OCI-LY7 (cell line): ENCODE results near the gene CTSE. TPM values are rescaled to one million over a fixed set of nuclear protein-coding genes. Genes with fewer than 3 reads are reported as not detected.

Experiments
- BruUV-seq: library from RNA; stranded (reverse); fragments of 400-500 nt; replicated peaks from 2 replicates; lab custom pipeline; 2021; lab: Mats Ljungman, UMichigan
- CTCF ChIA-PET: fragments of 300-600 bp; sonication (Branson Sonifier 250); formaldehyde crosslinking; loops from one replicate; lab custom pipeline; 2022; ENCODE audit warnings: antibody characterized with exemption; ENCODE audit not compliant: unreplicated experiment; lab: Charles Lee
- POLR2A ChIA-PET: fragments of 300-600 bp; sonication (Branson Sonifier 250); formaldehyde crosslinking; loops from one replicate; lab custom pipeline; 2022; ENCODE audit warnings: antibody characterized with exemption; lab: Charles Lee
- DNase-seq: peaks from one replicate; pipeline ENCODE4 v3.0.0-alpha.2; 2015; ENCODE audit warnings: low spot score
- H2AFZ ChIP-seq: fragments of 200-600 bp; sonication (generic), shearing (Covaris generic); 2 replicates; pipeline ENCODE4 v1.6.1; 2014; ENCODE audit warnings: mild to moderate bottlenecking, antibody characterized with exemption, low read length, moderate library complexity
- H3K27ac ChIP-seq: fragments of 200-600 bp; sonication (generic); 2 replicates; pipeline ENCODE4 v1.5.1; 2014; ENCODE audit warnings: mixed run types, low read depth, mild to moderate bottlenecking, moderate library complexity, low read length, inconsistent platforms; ENCODE audit not compliant: poor library complexity, severe bottlenecking
- H3K36me3 ChIP-seq: fragments of 200-600 bp; sonication (generic); 2 replicates; pipeline ENCODE4 v1.6.1; 2014; ENCODE audit warnings: mild to moderate bottlenecking, antibody characterized with exemption, low read length, moderate library complexity, mixed read lengths; ENCODE audit not compliant: insufficient read depth
- H3K4me1 ChIP-seq: fragments of 200-600 bp; sonication (generic); 2 replicates; pipeline ENCODE4 v1.5.1; 2014; ENCODE audit warnings: mild to moderate bottlenecking, low read length; ENCODE audit not compliant: insufficient read depth, poor library complexity, severe bottlenecking
- H3K4me2 ChIP-seq: fragments of 200-600 bp; sonication (generic); 2 replicates; pipeline ENCODE4 v1.6.1; 2014; ENCODE audit warnings: mild to moderate bottlenecking, low read length
- H3K4me3 ChIP-seq: fragments of 200-600 bp; sonication (generic); 2 replicates; pipeline ENCODE4 v1.5.1; 2014; ENCODE audit warnings: mild to moderate bottlenecking, low read depth, low read length; ENCODE audit not compliant: poor library complexity, severe bottlenecking
- H3K79me2 ChIP-seq: fragments of 200-600 bp; sonication (generic); 2 replicates; pipeline ENCODE4 v1.6.1; 2016; ENCODE audit warnings: low read depth, mild to moderate bottlenecking, low read length, moderate library complexity, mixed read lengths; ENCODE audit not compliant: insufficient read depth
- H3K9me2 ChIP-seq: fragments of 200-600 bp; sonication (generic); 2 replicates; pipeline ENCODE4 v1.6.1; 2016; ENCODE audit warnings: mild to moderate bottlenecking, low read length, mixed read lengths; ENCODE audit not compliant: insufficient read depth
- H3K9me3 ChIP-seq: fragments of 200-600 bp; sonication (generic); 2 replicates; pipeline ENCODE4 v1.6.1; 2014; ENCODE audit warnings: mild to moderate bottlenecking, mixed run types, low read length, mixed read lengths
- H4K20me1 ChIP-seq: fragments of 200-600 bp; sonication (generic); 2 replicates; pipeline ENCODE4 v1.6.1; 2014; ENCODE audit warnings: mild to moderate bottlenecking, antibody characterized with exemption, low read length, moderate library complexity, mixed read lengths; ENCODE audit not compliant: insufficient read depth
- CTCF ChIP-seq: fragments of 200-600 bp; sonication (generic); conservative IDR thresholded peaks from 2 replicates; pipeline ENCODE4 v1.5.1; 2014; ENCODE audit warnings: mild to moderate bottlenecking, antibody characterized with exemption, low read length, moderate library complexity, mixed read lengths
- EZH2phosphoT487 ChIP-seq: fragments of 200-600 bp; sonication (generic); IDR thresholded peaks from 2 replicates; pipeline ENCODE4 v1.6.1; 2018; ENCODE audit warnings: low read depth, borderline replicate concordance, mild to moderate bottlenecking, mixed run types, antibody characterized with exemption, low read length, moderate library complexity, mixed read lengths
- intact Hi-C: fragments of 100-400 bp; cut with micrococcal nuclease; formaldehyde crosslinking; loops from one replicate; pipeline ENCODE4 v1.10.0; 2022; ENCODE audit not compliant: unreplicated experiment
- total RNA-seq, 2 experiments: library from RNA; depleted of rRNA in 1 of 2; stranded (reverse); fragments of >200 nt in 1 of 2; shearing (Covaris generic) in 1 of 2; gene quantifications; 2 replicates each; pipeline ENCODE4 v1.2.3, GENCODE V29; 2014 to 2022

Gene CTSE
- total RNA-seq, 2 experiments from 2014 or later, result not detected

- no peaks in the 10 kb centered on the region for H4K20me1 ChIP-seq
- BruUV-seq, result no TSS peak
- ChIA-PET CTCF (interaction anchor here (0.7 kb wide), 1 partner anchor 17 kb away, joined by 3 read pairs; no protein-coding TSS in a partner anchor), POLR2A (interaction anchor here (0.6 to 1.7 kb wide), 4 partner anchors 13 to 785 kb away, joined by 3 to 9 read pairs (median 3); no protein-coding TSS in a partner anchor)
- H2AFZ ChIP-seq, result peak overlapping the region; percentile 40; the same call in 1 of the 2 replicates
- no peaks in the 10 kb centered on the region for H3K36me3 ChIP-seq
- peak overlapping the region; percentile 37; the same call in 1 of the 2 replicates for H3K4me2 ChIP-seq
- TF ChIP-seq CTCF (no peak), EZH2phosphoT487 (no peak)
- H3K79me2 ChIP-seq, result no peaks in the 10 kb centered on the region
- H3K27ac ChIP-seq, result no peak overlapping the region
- H3K9me2 ChIP-seq, result no peaks in the 10 kb centered on the region
- H3K9me3 ChIP-seq, result no peaks in the 10 kb centered on the region
- DNase-seq, result no peak
- no peak overlapping the region for H3K4me3 ChIP-seq
- peaks cover 87% of the 10 kb centered on the region for H3K4me1 ChIP-seq
- intact Hi-C loops, result no loop called here
Observed at GRCh38 chr1:206039046-206039973, 15.6 kb upstream of the CTSE start.

GRCh38 chr1:206037581-206037980 lies 13.9 kb upstream of the CTSE start:
- BruUV-seq, result no TSS peak
- Histone ChIP-seq H3K4me2 (peak overlapping the region; percentile 44), H3K27ac (no peak overlapping the region), H4K20me1 (no peaks in the 10 kb centered on the region), H3K9me3 (no peaks in the 10 kb centered on the region), H3K4me3 (no peak overlapping the region), H3K36me3 (no peaks in the 10 kb centered on the region; the same call in 1 of the 2 replicates), H3K4me1 (peaks cover 76% of the 10 kb centered on the region), H3K9me2 (no peaks in the 10 kb centered on the region), H2AFZ (peak overlapping the region; percentile 47; the same call in 1 of the 2 replicates), H3K79me2 (no peaks in the 10 kb centered on the region)
- ChIA-PET POLR2A (interaction anchor here (1.0 to 1.5 kb wide), 5 partner anchors 9 to 65 kb away, joined by 3 to 8 read pairs (median 3); no protein-coding TSS in a partner anchor), CTCF (interaction anchor here (1.2 to 2.0 kb wide), 2 partner anchors 20 to 60 kb away, joined by 3 to 4 read pairs; no protein-coding TSS in a partner anchor)
- TF ChIP-seq CTCF (no peak), EZH2phosphoT487 (no peak)
- no peak for DNase-seq
- intact Hi-C loops, result no loop called here
